ENCODE results near the gene TNXB. TPM values are rescaled to one million over a fixed set of nuclear protein-coding genes. Genes with fewer than 3 reads are reported as not detected.
"Not testable (repeated sequence)": the region's sequence is repeated elsewhere in the genome, so short reads cannot be mapped to it uniquely, and the experiment has no call there.

The TNXB gene
- total and polyA plus RNA-seq, 2 donors (not counting 3 experiments of a cell fraction or from before 2014, with no cell fraction given), result 0.47 to 2.7 TPM

GRCh38 chr6:32055756-32056155 is 53.4 kb downstream of the TNXB start:
- H3K79me2 ChIP-seq (ENCODE audit: control insufficient read depth, insufficient read depth, low read length); H4K20me1 ChIP-seq (replicated peaks; ENCODE audit: control insufficient read depth, extremely low read depth, insufficient read depth, low read length); DNase-seq (ENCODE audit: low read depth, low spot score); H2AFZ ChIP-seq (ENCODE audit: low read depth, low read length); H3K27ac ChIP-seq (ENCODE audit: insufficient read depth, low read depth, low read length); POLR2A ChIA-PET; dilution Hi-C loops (cut with MboI; ENCODE audit: extremely low pct_ligation_motif_present, low sequenced_read_pairs); H3K9me3 ChIP-seq (replicated peaks; ENCODE audit: control insufficient read depth, insufficient read depth, low read length); H3K27me3 ChIP-seq (ENCODE audit: control insufficient read depth in 2 of 2, insufficient read depth in 2 of 2, low read length in 2 of 2); H3K4me1 ChIP-seq (ENCODE audit: control insufficient read depth, extremely low read depth, insufficient read depth, low read length); CTCF ChIA-PET; H3K4me2 ChIP-seq (ENCODE audit: insufficient read depth, low read length); FAIRE-seq; H3K4me3 ChIP-seq (replicated peaks in 1 of 3; ENCODE audit: insufficient read depth in 1 of 3, low read depth in 1 of 3, low read length in 3 of 3); H3K9ac ChIP-seq (replicated peaks; ENCODE audit: extremely low read depth, insufficient read depth, low read length); H3K36me3 ChIP-seq (ENCODE audit: control insufficient read depth in 2 of 2, extremely low read depth in 1 of 2, insufficient read depth in 2 of 2, low read length in 2 of 2); BruUV-seq (replicated peaks); intact Hi-C loops (cut with micrococcal nuclease); H3K9me1 ChIP-seq (replicated peaks; ENCODE audit: control insufficient read depth, extremely low read depth, insufficient read depth, low read length): not testable (repeated sequence)

GRCh38 chr6:32053314-32053713 is 55.8 kb downstream of the TNXB start:
- H3K4me2 ChIP-seq (ENCODE audit: insufficient read depth, low read length); H3K4me3 ChIP-seq (replicated peaks in 1 of 3; ENCODE audit: insufficient read depth in 1 of 3, low read depth in 1 of 3, low read length in 3 of 3); H3K9ac ChIP-seq (replicated peaks; ENCODE audit: extremely low read depth, insufficient read depth, low read length); intact Hi-C loops (cut with micrococcal nuclease); H2AFZ ChIP-seq (ENCODE audit: low read depth, low read length); H3K9me3 ChIP-seq (replicated peaks; ENCODE audit: control insufficient read depth, insufficient read depth, low read length); FAIRE-seq; H4K20me1 ChIP-seq (replicated peaks; ENCODE audit: control insufficient read depth, extremely low read depth, insufficient read depth, low read length); CTCF ChIA-PET; H3K79me2 ChIP-seq (ENCODE audit: control insufficient read depth, insufficient read depth, low read length); H3K27me3 ChIP-seq (ENCODE audit: control insufficient read depth in 2 of 2, insufficient read depth in 2 of 2, low read length in 2 of 2); H3K9me1 ChIP-seq (replicated peaks; ENCODE audit: control insufficient read depth, extremely low read depth, insufficient read depth, low read length); dilution Hi-C loops (cut with MboI; ENCODE audit: extremely low pct_ligation_motif_present, low sequenced_read_pairs); H3K36me3 ChIP-seq (ENCODE audit: control insufficient read depth in 2 of 2, extremely low read depth in 1 of 2, insufficient read depth in 2 of 2, low read length in 2 of 2); POLR2A ChIA-PET; H3K27ac ChIP-seq (ENCODE audit: insufficient read depth, low read depth, low read length); H3K4me1 ChIP-seq (ENCODE audit: control insufficient read depth, extremely low read depth, insufficient read depth, low read length); DNase-seq (ENCODE audit: low read depth, low spot score); BruUV-seq (replicated peaks): not testable (repeated sequence)

GRCh38 chr6:32052626-32053025 is 56.5 kb downstream of the TNXB start:
- H3K79me2 ChIP-seq (ENCODE audit: control insufficient read depth, insufficient read depth, low read length); BruUV-seq (replicated peaks); H3K36me3 ChIP-seq (ENCODE audit: control insufficient read depth in 2 of 2, extremely low read depth in 1 of 2, insufficient read depth in 2 of 2, low read length in 2 of 2); dilution Hi-C loops (cut with MboI; ENCODE audit: extremely low pct_ligation_motif_present, low sequenced_read_pairs); H2AFZ ChIP-seq (ENCODE audit: low read depth, low read length); POLR2A ChIA-PET; H3K9me3 ChIP-seq (replicated peaks; ENCODE audit: control insufficient read depth, insufficient read depth, low read length); CTCF ChIA-PET; FAIRE-seq; intact Hi-C loops (cut with micrococcal nuclease); H3K4me3 ChIP-seq (replicated peaks in 1 of 3; ENCODE audit: insufficient read depth in 1 of 3, low read depth in 1 of 3, low read length in 3 of 3); H3K9me1 ChIP-seq (replicated peaks; ENCODE audit: control insufficient read depth, extremely low read depth, insufficient read depth, low read length); H3K27ac ChIP-seq (ENCODE audit: insufficient read depth, low read depth, low read length); DNase-seq (ENCODE audit: low read depth, low spot score); H3K27me3 ChIP-seq (ENCODE audit: control insufficient read depth in 2 of 2, insufficient read depth in 2 of 2, low read length in 2 of 2); H3K4me2 ChIP-seq (ENCODE audit: insufficient read depth, low read length); H3K4me1 ChIP-seq (ENCODE audit: control insufficient read depth, extremely low read depth, insufficient read depth, low read length); H3K9ac ChIP-seq (replicated peaks; ENCODE audit: extremely low read depth, insufficient read depth, low read length); H4K20me1 ChIP-seq (replicated peaks; ENCODE audit: control insufficient read depth, extremely low read depth, insufficient read depth, low read length): not testable (repeated sequence)

Measured in endothelial cell of umbilical vein (primary cell).